OCI-LY7 (cell line): Measurements from ENCODE around the gene ZBED5.

Source experiments
- CTCF ChIP-seq: fragments of 200-600 bp; sonication (generic); conservative IDR thresholded peaks from 2 replicates; pipeline ENCODE4 v1.5.1; 2014; ENCODE audit warnings: mild to moderate bottlenecking, antibody characterized with exemption, low read length, moderate library complexity, mixed read lengths
- EZH2phosphoT487 ChIP-seq: fragments of 200-600 bp; sonication (generic); IDR thresholded peaks from 2 replicates; pipeline ENCODE4 v1.6.1; 2018; ENCODE audit warnings: low read depth, borderline replicate concordance, mild to moderate bottlenecking, mixed run types, antibody characterized with exemption, low read length, moderate library complexity, mixed read lengths

GRCh38 chr11:10829139-10829538, 28.7 kb downstream of the ZBED5 start:
- TF ChIP-seq CTCF = no peak
- TF ChIP-seq EZH2phosphoT487 = no peak
